Measurements from ENCODE around the gene ZNF462.

- no peak for TF ChIP-seq CTCF (IDR thresholded peaks at IDR 0.05; ENCODE audit: low read depth, low read length)
- no peak for TF ChIP-seq EZH2phosphoT487 (IDR thresholded peaks at IDR 0.05; ENCODE audit: low read depth)
Measured at GRCh38 chr9:106887066-106887465, 24.1 kb downstream of the ZNF462 start.
